CD4-positive, alpha-beta T cell (primary cell): ENCODE data around the gene LTA. TPM values are rescaled to one million over a fixed set of nuclear protein-coding genes. Genes with fewer than 3 reads are reported as not detected.

ENCODE experiments used
- ATAC-seq: fragments of 200-7000 bp; cut with Tn5 transposase; one replicate; pipeline ENCODE4 v1.10.0; 2022; ENCODE audit warnings: mild to moderate bottlenecking; ENCODE audit not compliant: poor library complexity
- CTCF ChIA-PET: fragments of 350-600 bp; sonication (Branson Sonifier 250); formaldehyde crosslinking; loops from one replicate; lab custom pipeline; 2021; ENCODE audit warnings: antibody characterized with exemption, inconsistent platforms; lab: Charles Lee
- POLR2A ChIA-PET: fragments of 350-600 bp; sonication (Branson Sonifier 250); formaldehyde crosslinking; loops from one replicate; lab custom pipeline; 2021; ENCODE audit warnings: antibody characterized with exemption, inconsistent platforms; lab: Charles Lee
- DNase-seq, 14 experiments: peaks; one replicate each; pipeline ENCODE4 v3.0.0-alpha.2; 2013 to 2020; ENCODE audit warnings: mixed read lengths in 2 of 14
- H3K27ac ChIP-seq, 2 donors: one replicate each; pipeline versions ENCODE4 v1.5.1 to v1.7.0; 2013; ENCODE audit warnings: low read length in 2 of 2, low read depth in 1 of 2, mild to moderate bottlenecking in 1 of 2
- H3K27me3 ChIP-seq, 2 experiments: 1 replicate in 1 of 2; 2 replicates in 1 of 2; pipeline versions ENCODE4 v1.6.1 to v1.7.0; 2013; ENCODE audit warnings: low read length in 2 of 2, control low read depth in 1 of 2, mild to moderate bottlenecking in 1 of 2, moderate library complexity in 1 of 2; ENCODE audit not compliant: insufficient read depth in 2 of 2, control insufficient read depth in 1 of 2
- H3K36me3 ChIP-seq: one replicate; pipeline ENCODE4 v1.6.1; 2013; ENCODE audit warnings: low read length, control low read depth; ENCODE audit not compliant: insufficient read depth
- H3K4me1 ChIP-seq: one replicate; pipeline ENCODE4 v1.6.1; 2013; ENCODE audit warnings: low read length, control low read depth; ENCODE audit not compliant: insufficient read depth
- H3K4me3 ChIP-seq: one replicate; pipeline ENCODE4 v1.5.1; 2013; ENCODE audit warnings: mild to moderate bottlenecking, low read length, moderate library complexity
- H3K9me3 ChIP-seq, 2 experiments: 1 replicate in 1 of 2; 2 replicates in 1 of 2; pipeline versions ENCODE4 v1.6.1 to v1.7.0; 2013; ENCODE audit warnings: low read length in 2 of 2, mild to moderate bottlenecking in 2 of 2, control low read depth in 1 of 2, moderate library complexity in 1 of 2; ENCODE audit not compliant: control insufficient read depth in 1 of 2, insufficient read depth in 1 of 2
- H3K27ac Mint-ChIP-seq: one replicate; pipeline ENCODE4 v1.8.0; 2020; ENCODE audit warnings: mixed read lengths
- H3K27me3 Mint-ChIP-seq: one replicate; pipeline ENCODE4 v1.8.0; 2021; ENCODE audit warnings: mixed read lengths
- H3K36me3 Mint-ChIP-seq: one replicate; pipeline ENCODE4 v1.8.0; 2021; ENCODE audit warnings: low read depth, mixed read lengths
- H3K4me1 Mint-ChIP-seq: one replicate; pipeline ENCODE4 v1.8.0; 2021; ENCODE audit warnings: low read depth, mixed read lengths
- H3K4me3 Mint-ChIP-seq: one replicate; pipeline ENCODE4 v1.8.0; 2020; ENCODE audit warnings: mild to moderate bottlenecking, mixed read lengths
- H3K9me3 Mint-ChIP-seq: one replicate; pipeline ENCODE4 v1.8.0; 2020; ENCODE audit warnings: mixed read lengths
- CTCF ChIP-seq: fragments of 200-600 bp; IDR thresholded peaks from one replicate; pipeline ENCODE4 v1.8.0; 2022; ENCODE audit warnings: antibody characterized with exemption, mild to moderate bottlenecking
- intact Hi-C, 2 experiments: fragments of 100-400 bp; cut with DNase I in 1 of 2; cut with micrococcal nuclease in 1 of 2; formaldehyde crosslinking; loops; one replicate each; pipeline versions ENCODE4 v1.15.1 to v1.9.0; 2023 to 2025; cut with DNase I, micrococcal nuclease
- polyA plus RNA-seq, 2 donors: library from polyadenylated mRNA; unstranded; fragments of 120-200 nt; gene quantifications; one replicate each; pipeline ENCODE4 v1.2.1, GENCODE V29; 2013
- total RNA-seq, 174 experiments: library from RNA in 2 of 174; stranded (reverse) in 2 of 174; gene quantifications; one replicate each; pipeline ENCODE4 v1.2.3 and lab custom pipeline; 2021 to 2026

LTA gene
- total RNA-seq (10 to 100 TPM; 15.4 to 16.7 TPM), total RNA-seq (lab: John Stamatoyannopoulos, UW) (4.9 to 1,733 (median 25.2) reads per million in 172 experiments)
- polyA plus RNA-seq (2013, experiment 1 of 2): 18.2 TPM
- polyA plus RNA-seq (2013, experiment 2 of 2): 20.7 TPM

DNA sequence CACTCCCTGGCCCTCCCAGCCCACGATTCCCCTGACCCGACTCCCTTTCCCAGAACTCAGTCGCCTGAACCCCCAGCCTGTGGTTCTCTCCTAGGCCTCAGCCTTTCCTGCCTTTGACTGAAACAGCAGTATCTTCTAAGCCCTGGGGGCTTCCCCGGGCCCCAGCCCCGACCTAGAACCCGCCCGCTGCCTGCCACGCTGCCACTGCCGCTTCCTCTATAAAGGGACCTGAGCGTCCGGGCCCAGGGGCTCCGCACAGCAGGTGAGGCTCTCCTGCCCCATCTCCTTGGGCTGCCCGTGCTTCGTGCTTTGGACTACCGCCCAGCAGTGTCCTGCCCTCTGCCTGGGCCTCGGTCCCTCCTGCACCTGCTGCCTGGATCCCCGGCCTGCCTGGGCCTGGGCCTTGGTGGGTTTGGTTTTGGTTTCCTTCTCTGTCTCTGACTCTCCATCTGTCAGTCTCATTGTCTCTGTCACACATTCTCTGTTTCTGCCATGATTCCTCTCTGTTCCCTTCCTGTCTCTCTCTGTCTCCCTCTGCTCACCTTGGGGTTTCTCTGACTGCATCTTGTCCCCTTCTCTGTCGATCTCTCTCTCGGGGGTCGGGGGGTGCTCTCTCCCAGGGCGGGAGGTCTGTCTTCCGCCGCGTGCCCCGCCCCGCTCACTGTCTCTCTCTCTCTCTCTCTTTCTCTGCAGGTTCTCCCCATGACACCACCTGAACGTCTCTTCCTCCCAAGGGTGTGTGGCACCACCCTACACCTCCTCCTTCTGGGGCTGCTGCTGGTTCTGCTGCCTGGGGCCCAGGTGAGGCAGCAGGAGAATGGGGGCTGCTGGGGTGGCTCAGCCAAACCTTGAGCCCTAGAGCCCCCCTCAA, at the start of gene LTA:
Gene LTA (plus strand): TSS at position 249 of the 871 bp plus-strand sequence. CDS start 454 bp downstream, at position 703.
- H3K9me3 ChIP-seq: no peaks in the 10 kb centered on the region
- peak; percentile 65 for ATAC-seq
- H3K36me3 ChIP-seq: peaks cover 6% of the 10 kb centered on the region
- Mint-ChIP-seq H3K9me3 (no peaks in the 10 kb centered on the region), H3K36me3 (peaks cover 39% of the 10 kb centered on the region), H3K27me3 (no peaks in the 10 kb centered on the region), H3K4me3 (peak within 1 kb of the TSS; percentile 95), H3K27ac (peak within 1 kb of the TSS; percentile 95), H3K4me1 (peaks cover 99% of the 10 kb centered on the region)
- DNase-seq: peak; percentile 52 to 89 (median 70)
- no peaks in the 10 kb centered on the region for H3K27me3 ChIP-seq
- H3K4me3 ChIP-seq: peak within 1 kb of the TSS; percentile 67
- peak within 1 kb of the TSS; percentile 84 to 87 for H3K27ac ChIP-seq
- ChIA-PET POLR2A (interaction anchor here (1.0 to 34.9 kb wide), 4 partner anchors 1 to 31 kb away, joined by 5 to 1160 read pairs (median 601); partner anchors contain the start of genes DDX39B, LST1, LTA and LTB), CTCF (interaction anchor here (0.6 to 12.5 kb wide), 5 partner anchors 8 to 26 kb away, joined by 3 to 169 read pairs (median 4); partner anchors contain the start of genes ATP6V1G2 and NFKBIL1)
- TF ChIP-seq CTCF: no peak
- peaks cover 96% of the 10 kb centered on the region for H3K4me1 ChIP-seq
- intact Hi-C loops: loop anchor here in 1 of 2 experiments (1.0 to 2.0 kb wide), 2 partner anchors 9 to 13 kb away; no protein-coding TSS in a partner anchor

DNA sequence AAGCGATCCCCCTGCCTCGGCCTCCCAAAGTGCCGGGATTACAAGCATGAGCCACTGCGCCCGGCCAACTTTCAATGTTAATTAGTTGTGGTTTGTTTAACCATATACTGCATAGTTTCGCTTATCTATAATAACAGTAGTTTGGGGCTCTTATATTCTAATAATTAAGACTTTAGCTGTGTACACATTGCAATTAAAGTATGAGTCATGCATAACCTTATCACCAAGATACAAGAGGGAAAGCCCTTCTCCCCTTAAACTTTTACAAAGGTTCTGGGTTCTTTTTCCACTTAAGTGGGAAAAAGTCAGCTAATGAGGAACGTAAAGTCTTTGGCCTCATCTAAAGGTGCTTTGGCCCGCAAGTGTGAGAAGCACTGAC, 46.5 kb upstream of the LTA start:
- ChIA-PET POLR2A (no interaction called here), CTCF (no interaction called here)
- Histone ChIP-seq H3K9me3 (no peaks in the 10 kb centered on the region), H3K27ac (no peak overlapping the region), H3K4me1 (no peaks in the 10 kb centered on the region), H3K27me3 (no peaks in the 10 kb centered on the region), H3K4me3 (no peak overlapping the region), H3K36me3 (peaks cover 11% of the 10 kb centered on the region)
- ATAC-seq: no peak
- peaks cover 24% of the 10 kb centered on the region for H3K36me3 Mint-ChIP-seq
- no peak overlapping the region for H3K4me3 Mint-ChIP-seq
- no peak for TF ChIP-seq CTCF
- intact Hi-C loops: loop anchor here in 1 of 2 experiments (1.0 kb wide), 1 partner anchor 382 kb away; no protein-coding TSS in a partner anchor
- no peaks in the 10 kb centered on the region for H3K9me3 Mint-ChIP-seq
- H3K27ac Mint-ChIP-seq: no peak overlapping the region
- DNase-seq: no peak
- no peaks in the 10 kb centered on the region for H3K27me3 Mint-ChIP-seq
- no peaks in the 10 kb centered on the region for H3K4me1 Mint-ChIP-seq

- no peak overlapping the region for H3K27ac Mint-ChIP-seq
These were observed 46.0 kb upstream of the LTA start for GRCh38 chr6:31525932-31526591.

More at GRCh38 chr6:31525932-31526591, 46.0 kb upstream of the LTA start:
- no peak for TF ChIP-seq CTCF
- H3K9me3 Mint-ChIP-seq: no peaks in the 10 kb centered on the region
- POLR2A ChIA-PET: no interaction called here
- intact Hi-C loops: loop anchor here in 1 of 2 experiments (1.0 kb wide), 1 partner anchor 383 kb away; no protein-coding TSS in a partner anchor
- no peaks in the 10 kb centered on the region for H3K27me3 Mint-ChIP-seq
- no peaks in the 10 kb centered on the region for H3K4me1 Mint-ChIP-seq
- H3K9me3 ChIP-seq: no peaks in the 10 kb centered on the region
- H3K27me3 ChIP-seq: no peaks in the 10 kb centered on the region
- no peak for DNase-seq
- H3K36me3 Mint-ChIP-seq: peaks cover 29% of the 10 kb centered on the region
- peaks cover 16% of the 10 kb centered on the region for H3K36me3 ChIP-seq
- no peaks in the 10 kb centered on the region for H3K4me1 ChIP-seq
- H3K4me3 ChIP-seq: no peak overlapping the region
- CTCF ChIA-PET: no interaction called here
- no peak overlapping the region for H3K27ac ChIP-seq
- ATAC-seq: no peak
- H3K4me3 Mint-ChIP-seq: no peak overlapping the region
